Midbrain (tissue), 1 donor: Measurements from ENCODE around the gene LRMDA.

Experiments
- DNase-seq: peaks from one replicate; lab custom pipeline; 2025; lab: John Stamatoyannopoulos, UW

Gene LRMDA

DNA sequence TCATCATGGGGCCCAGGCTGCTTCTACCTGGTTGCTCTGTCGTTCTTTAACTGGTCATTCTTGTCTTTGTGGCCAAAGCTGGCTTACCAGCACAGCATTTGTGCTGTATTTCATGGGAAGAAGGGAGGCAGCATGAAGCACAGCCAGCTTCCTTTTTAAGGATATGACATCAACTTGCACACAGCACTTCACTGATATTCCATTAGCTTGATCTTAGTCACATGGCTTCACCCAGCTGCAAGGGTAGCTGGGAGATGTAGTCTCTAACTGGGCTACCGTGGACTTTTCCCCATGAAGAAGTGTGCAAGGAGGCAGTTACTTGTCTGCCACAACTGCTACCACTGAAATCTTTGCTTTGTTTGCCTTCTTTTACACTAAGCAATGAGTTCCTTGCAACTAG lies 525.2 kb downstream of the LRMDA start:
- no peak for DNase-seq

- DNase-seq = no peak
These were observed 526.1 kb downstream of the LRMDA start for GRCh38 chr10:75957314-75958120.

- DNase-seq = no peak
These were observed 527.8 kb downstream of the LRMDA start for GRCh38 chr10:75959209-75959608.

GRCh38 chr10:75959912-75960311 lies 528.5 kb downstream of the LRMDA start:
- DNase-seq = no peak

DNA sequence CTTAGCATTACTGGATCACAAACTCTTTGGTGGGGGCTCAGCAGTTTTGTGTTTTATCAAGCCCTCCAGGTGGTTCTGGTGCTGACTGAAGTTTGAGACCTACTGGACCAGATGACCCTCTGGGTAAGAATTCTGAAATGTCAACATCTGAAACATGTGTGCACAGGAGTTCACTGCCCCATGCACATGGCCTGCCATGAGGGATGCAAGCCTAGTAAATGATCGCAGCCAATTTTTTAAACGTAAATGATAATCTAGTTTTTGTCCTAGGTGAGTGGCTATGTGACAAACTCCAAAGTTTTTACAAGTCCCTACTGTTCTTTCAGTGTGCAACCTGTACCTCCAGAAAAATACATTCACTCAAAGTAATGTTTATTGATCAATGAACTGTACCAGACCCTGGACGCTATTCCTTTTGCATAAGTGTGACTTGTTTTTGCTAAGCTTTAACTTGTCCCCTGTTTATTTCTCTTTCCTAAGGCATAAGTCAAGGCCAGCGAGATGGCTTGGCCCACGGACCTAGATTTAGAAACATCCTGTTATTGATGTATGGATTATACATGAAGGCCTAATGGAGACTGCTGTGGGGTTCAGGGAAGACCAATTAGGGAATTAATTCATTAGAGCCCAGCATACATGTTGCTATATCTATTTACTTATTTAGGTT lies 531.1 kb downstream of the LRMDA start:
- DNase-seq = no peak

DNA sequence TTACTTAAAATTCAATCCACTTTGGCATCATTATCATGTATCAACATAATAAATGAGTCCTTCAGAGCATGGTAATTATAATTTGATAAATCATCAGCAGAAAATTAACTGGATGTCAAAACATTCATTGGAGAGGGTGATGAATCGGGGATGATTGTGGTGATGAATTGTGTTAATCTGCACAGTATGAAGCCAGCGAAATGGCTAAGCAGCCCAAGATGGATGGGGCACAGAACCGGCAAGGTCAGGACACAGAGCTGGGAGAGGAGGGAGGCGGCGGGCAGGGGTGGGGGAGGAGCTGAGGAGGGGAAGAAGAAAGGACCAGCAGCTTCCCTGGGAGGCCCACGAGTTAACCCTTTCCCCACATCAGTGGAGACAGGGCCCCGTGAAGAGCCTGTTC lies 536.1 kb downstream of the LRMDA start:
- no peak for DNase-seq

GRCh38 chr10:75969031-75969430 lies 537.6 kb downstream of the LRMDA start:
- DNase-seq = no peak

GRCh38 chr10:75971402-75972211 lies 540.2 kb downstream of the LRMDA start:
- DNase-seq = no peak

DNA sequence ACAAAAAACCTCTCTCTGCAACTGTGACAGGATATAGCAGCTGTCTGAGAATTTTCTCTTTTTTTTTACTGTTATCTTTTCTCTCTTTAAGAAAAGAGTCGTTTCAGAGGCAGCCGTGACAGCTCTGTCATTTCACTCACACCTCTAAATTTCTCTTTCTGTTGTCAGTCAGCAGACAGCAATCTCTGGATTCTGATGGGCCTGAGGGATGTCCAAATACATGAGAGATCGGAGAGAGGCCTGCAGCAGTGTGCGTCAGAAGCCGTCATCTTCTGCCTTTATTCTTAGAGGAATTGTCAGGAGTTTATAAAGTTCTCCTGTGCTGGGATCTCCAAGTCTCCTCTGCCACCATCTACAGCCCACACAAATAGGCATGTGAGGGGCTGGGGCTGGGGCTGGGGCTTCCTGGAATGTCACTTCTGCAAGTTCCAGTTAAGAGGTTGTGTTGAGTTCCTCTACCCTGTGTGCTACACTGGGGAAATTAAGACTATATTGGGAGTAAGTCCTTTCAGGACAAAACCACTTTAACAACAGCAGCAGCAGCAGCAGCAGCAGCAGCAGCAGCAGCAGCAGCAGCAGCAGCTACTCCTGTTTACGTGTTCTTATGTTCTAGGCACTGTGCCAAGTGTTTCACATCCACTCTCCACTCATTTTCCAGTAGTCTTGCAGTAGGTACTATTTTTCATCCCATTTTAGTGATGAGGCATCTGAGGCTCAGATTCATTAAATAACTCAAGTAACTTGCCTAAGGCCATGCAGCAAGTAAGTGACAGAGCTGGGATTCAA lies 541.3 kb downstream of the LRMDA start:
- DNase-seq = no peak

DNA sequence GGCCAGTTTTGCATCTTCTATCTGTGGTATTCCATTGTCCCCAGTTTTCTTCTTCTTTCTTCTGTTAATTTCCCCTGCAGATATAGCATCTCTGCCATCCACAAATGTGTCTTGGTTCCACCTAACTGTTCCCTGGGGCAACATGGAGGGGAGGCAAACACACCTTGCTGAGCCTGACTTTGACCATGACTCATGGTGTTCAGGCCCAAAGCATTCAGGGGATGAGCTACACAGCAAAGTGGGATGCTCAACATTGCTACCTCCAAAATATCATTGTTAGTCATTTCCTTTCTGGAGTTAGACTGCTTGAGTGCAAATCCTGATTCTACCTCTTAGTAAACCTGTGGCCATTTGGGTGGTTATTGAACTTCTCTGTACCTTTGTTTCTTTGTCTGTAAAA lies 542.7 kb downstream of the LRMDA start:
- no peak for DNase-seq

- peak; percentile 28 for DNase-seq
These were observed 545.3 kb downstream of the LRMDA start for GRCh38 chr10:75976681-75977080.

DNA sequence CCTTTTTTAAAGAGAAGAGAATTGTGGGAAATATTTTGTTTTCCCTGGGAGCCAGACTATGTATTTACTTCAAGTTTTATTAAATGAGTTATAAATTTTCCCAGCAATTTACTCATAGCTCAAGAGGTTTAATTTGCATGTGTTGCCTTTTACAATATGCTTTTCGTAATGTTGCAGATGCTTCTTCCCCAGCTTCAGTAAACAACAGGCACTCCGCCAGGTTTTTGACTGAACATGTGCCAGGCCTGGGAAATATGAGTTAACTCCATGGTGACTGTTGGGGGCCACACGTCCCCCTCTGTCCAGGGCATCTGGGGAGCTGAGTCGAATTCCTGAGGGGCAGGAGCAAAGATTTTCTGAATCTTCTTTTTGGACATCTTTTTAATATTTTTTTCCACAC lies 545.7 kb downstream of the LRMDA start:
- DNase-seq = no peak

DNA sequence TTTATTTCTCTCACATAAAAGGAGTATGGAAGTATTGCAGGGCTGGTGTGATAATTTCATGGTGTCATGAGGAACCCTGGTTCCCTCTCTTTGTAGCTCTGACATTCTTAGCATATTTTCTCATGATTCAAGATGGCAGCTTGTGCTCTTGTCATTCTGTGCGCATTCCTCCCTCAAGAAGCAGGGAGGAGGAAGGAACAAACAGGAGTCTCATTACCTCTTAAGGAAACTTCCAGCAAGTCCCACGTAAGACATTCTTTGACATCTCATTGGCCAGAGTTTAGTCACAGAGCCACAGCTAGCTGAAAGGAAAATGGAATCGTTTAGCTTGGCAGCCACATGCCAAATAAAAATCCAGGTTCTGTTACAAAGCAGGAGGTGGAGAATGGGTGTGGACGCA lies 546.8 kb downstream of the LRMDA start:
- DNase-seq = no peak

DNA sequence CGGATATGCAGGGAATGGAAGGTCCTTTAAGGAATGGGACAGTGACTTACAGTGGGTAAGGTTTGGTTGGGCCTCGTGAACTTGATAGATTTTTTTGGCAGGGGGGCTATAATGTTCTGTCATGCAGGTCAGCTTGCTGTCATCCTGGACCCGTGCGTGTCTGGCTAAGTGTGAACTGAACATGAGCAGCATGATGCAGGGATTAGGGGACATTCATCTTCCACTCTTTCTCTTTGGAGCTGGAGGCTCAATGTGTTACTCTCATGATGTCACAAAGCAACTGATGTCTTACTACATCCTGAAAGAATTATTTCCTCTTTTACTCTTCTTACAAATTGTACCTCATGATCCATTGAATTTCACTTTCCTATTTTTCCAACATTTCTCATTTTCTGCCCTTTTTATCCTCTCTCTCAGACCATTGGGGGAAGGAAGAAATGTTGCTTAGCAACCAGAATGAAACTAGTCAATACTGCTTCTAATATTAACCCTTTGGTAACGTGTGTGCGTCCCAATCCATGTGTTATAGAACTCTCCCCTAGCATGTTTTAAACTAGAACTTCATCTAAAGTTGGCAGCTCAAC lies 549.1 kb downstream of the LRMDA start:
- DNase-seq = no peak

- DNase-seq = no peak
These were observed 551.4 kb downstream of the LRMDA start for GRCh38 chr10:75982611-75983369.

- DNase-seq = no peak
These were observed 552.6 kb downstream of the LRMDA start for GRCh38 chr10:75984067-75984466.

DNA sequence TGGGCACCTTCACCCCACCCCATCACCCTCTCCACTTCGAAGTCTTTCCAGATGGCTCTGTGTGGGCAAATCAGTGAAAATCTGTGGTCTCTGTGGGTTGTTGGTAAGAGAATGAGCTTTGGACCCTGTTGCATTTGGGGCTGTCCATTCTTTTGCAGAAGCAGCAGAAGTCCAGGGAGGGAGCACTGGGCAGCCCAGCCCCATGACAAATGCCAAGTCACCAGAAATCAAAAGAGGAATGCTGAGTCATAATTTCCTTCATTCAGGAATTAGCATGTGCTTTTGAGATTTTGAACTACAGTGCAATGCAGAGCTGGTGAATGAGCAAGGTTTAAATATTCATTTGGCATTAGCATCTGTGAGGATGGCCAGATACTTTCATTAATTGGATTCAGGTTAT lies 556.2 kb downstream of the LRMDA start:
- DNase-seq = no peak

- DNase-seq = no peak
These were observed 563.1 kb downstream of the LRMDA start for GRCh38 chr10:75994357-75995040.

GRCh38 chr10:75995041-75995430 lies 563.6 kb downstream of the LRMDA start:
- no peak for DNase-seq

DNA sequence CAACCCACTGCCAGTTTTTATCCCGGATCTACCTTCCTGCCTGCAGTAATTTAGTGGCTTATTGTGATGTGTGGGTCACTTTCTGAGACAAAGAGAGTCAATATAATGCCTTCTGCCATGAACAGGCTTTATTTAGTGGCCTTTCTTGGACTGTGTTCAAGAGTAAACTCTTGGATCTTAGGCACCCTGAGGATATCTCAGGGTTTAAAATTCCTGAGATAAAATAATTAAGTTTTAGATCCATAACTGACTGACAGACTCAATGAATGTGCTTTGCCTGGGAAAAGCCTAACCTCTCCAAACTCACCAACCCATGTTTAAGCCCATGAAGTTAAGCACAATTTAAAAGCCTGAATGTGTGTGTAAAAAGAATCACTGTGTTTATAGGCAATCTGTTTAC lies 564.3 kb downstream of the LRMDA start:
- DNase-seq = no peak
